Ishikawa (cell line): ENCODE measurements around the gene STOM.

Experiments used
- CEBPB ChIP-seq: IDR thresholded peaks from 2 replicates; pipeline ENCODE4 v1.6.1; 2012
- CREB1 ChIP-seq: IDR thresholded peaks from 2 replicates; pipeline ENCODE4 v1.6.1; 2012; ENCODE audit warnings: low read depth
- EGR1 ChIP-seq: IDR thresholded peaks from 2 replicates; pipeline ENCODE4 v1.6.1; 2012
- EP300 ChIP-seq: IDR thresholded peaks from 2 replicates; pipeline ENCODE4 v1.6.1; 2012; ENCODE audit warnings: borderline replicate concordance
- FOXM1 ChIP-seq: IDR thresholded peaks from 2 replicates; pipeline ENCODE4 v1.6.1; 2012; ENCODE audit warnings: low read depth, borderline replicate concordance
- MAX ChIP-seq: IDR thresholded peaks from 2 replicates; pipeline ENCODE4 v1.6.1; 2012
- NFIC ChIP-seq: IDR thresholded peaks from 2 replicates; pipeline ENCODE4 v1.6.1; 2012
- RAD21 ChIP-seq: IDR thresholded peaks from 2 replicates; pipeline ENCODE4 v1.6.1; 2012; ENCODE audit warnings: low read depth
- REST ChIP-seq: IDR thresholded peaks from 2 replicates; pipeline ENCODE4 v1.6.1; 2012; ENCODE audit warnings: low read depth, mild to moderate bottlenecking
- TAF1 ChIP-seq: IDR thresholded peaks from 2 replicates; pipeline ENCODE4 v1.6.1; 2012; ENCODE audit warnings: low read depth, mild to moderate bottlenecking
- TCF12 ChIP-seq: IDR thresholded peaks from 2 replicates; pipeline ENCODE4 v1.6.1; 2012; ENCODE audit warnings: low read depth
- TEAD4 ChIP-seq: IDR thresholded peaks from 2 replicates; pipeline ENCODE4 v1.6.1; 2012
- USF1 ChIP-seq: IDR thresholded peaks from 2 replicates; pipeline ENCODE4 v1.6.1; 2012
- YY1 ChIP-seq: IDR thresholded peaks from 2 replicates; pipeline ENCODE4 v1.6.1; 2012; ENCODE audit warnings: low read depth
- ZBTB7A ChIP-seq: IDR thresholded peaks from 2 replicates; pipeline ENCODE4 v1.6.1; 2012; ENCODE audit warnings: low read depth

The STOM gene

GRCh38 chr9:121295662-121296191 lies 74.3 kb downstream of the STOM start:
- TF ChIP-seq YY1 (no peak), CEBPB (no peak), TAF1 (no peak), USF1 (no peak), NFIC (no peak), FOXM1 (no peak), ZBTB7A (no peak), RAD21 (no peak), TCF12 (no peak), EGR1 (no peak), MAX (no peak), EP300 (no peak), CREB1 (no peak), TEAD4 (no peak), REST (no peak)

GRCh38 chr9:121294866-121295661 lies 75.0 kb downstream of the STOM start:
- TF ChIP-seq CEBPB: no peak
- TF ChIP-seq TCF12: no peak
- TF ChIP-seq ZBTB7A: no peak
- TF ChIP-seq CREB1: no peak
- no peak for TF ChIP-seq REST
- no peak for TF ChIP-seq EP300
- TF ChIP-seq NFIC: no peak
- TF ChIP-seq RAD21: no peak
- no peak for TF ChIP-seq FOXM1
- TF ChIP-seq USF1: no peak
- no peak for TF ChIP-seq EGR1
- no peak for TF ChIP-seq TEAD4
- TF ChIP-seq MAX: no peak
- no peak for TF ChIP-seq TAF1

GRCh38 chr9:121294151-121294743 lies 75.8 kb downstream of the STOM start:
- TF ChIP-seq CEBPB (no peak), USF1 (no peak), RAD21 (no peak), REST (no peak), NFIC (no peak), FOXM1 (no peak), EP300 (no peak), EGR1 (no peak)
